Liver (tissue), 3 donors: Measurements from ENCODE around the gene SHLD2.
"Not testable (repeated sequence)": the region's sequence is repeated elsewhere in the genome, so short reads cannot be mapped to it uniquely, and the experiment has no call there.

ENCODE experiments used
- ATF3 ChIP-seq: IDR thresholded peaks from 2 replicates; pipeline ENCODE4 v1.6.1; 2016; ENCODE audit warnings: antibody characterized with exemption
- CTCF ChIP-seq: fragments of 150-350 bp; IDR thresholded peaks from 2 replicates; pipeline ENCODE4 v1.5.1; 2017; ENCODE audit warnings: improper control_type of control experiment, low read depth, low read length; ENCODE audit not compliant: missing input control
- YY1 ChIP-seq: IDR thresholded peaks from 2 replicates; pipeline ENCODE4 v1.6.1; 2016; ENCODE audit warnings: antibody characterized with exemption, mild to moderate bottlenecking
- donor health status: healthy.
- donor health status: healthy.

DNA sequence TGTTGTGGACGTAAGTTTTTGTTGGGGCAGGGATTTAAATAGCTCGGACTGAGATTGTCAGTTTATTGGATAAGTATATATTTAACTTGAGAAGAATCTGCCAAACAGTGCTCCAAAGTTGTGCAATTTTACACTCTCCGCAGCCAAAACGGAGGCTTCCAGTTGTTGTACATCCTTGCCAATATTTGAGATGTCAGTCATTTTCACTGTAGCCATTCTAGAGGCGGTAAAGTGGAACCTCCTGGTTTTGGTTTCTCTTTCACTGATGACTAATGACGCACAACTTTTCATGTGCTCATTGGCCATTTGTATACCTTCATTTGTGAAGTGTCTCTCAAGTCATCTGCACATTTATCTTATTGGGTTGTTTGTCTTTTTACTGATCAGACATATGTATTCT, 105.9 kb downstream of the SHLD2 start:
- not testable (repeated sequence) for TF ChIP-seq CTCF, ATF3
- TF ChIP-seq YY1, result peak; percentile 77
